GM18502 (cell line): Measurements from ENCODE around the gene ADGRG3.
"Not testable (repeated sequence)": the region's sequence is repeated elsewhere in the genome, so short reads cannot be mapped to it uniquely, and the experiment has no call there.

Source experiments
- ATAC-seq: cut with Tn5 transposase; IDR thresholded peaks from one replicate; pipeline ENCODE4 v1.9.1; 2021; ENCODE audit warnings: mild to moderate bottlenecking; ENCODE audit not compliant: unreplicated experiment, poor library complexity

The ADGRG3 gene

GRCh38 chr16:57709663-57710062 is 41.6 kb downstream of the ADGRG3 start:
- ATAC-seq: no peak

- no peak for ATAC-seq
Measured at GRCh38 chr16:57711346-57711745, 43.2 kb downstream of the ADGRG3 start.

GRCh38 chr16:57711993-57712392 is 43.9 kb downstream of the ADGRG3 start:
- ATAC-seq: no peak

- ATAC-seq: not testable (repeated sequence)
Measured at GRCh38 chr16:57712569-57712968, 44.5 kb downstream of the ADGRG3 start.

- no peak for ATAC-seq
Measured at GRCh38 chr16:57713596-57713995, 45.5 kb downstream of the ADGRG3 start.

- no peak for ATAC-seq
Measured at GRCh38 chr16:57714047-57714446, 45.9 kb downstream of the ADGRG3 start.

GRCh38 chr16:57720142-57720575 is 52.1 kb downstream of the ADGRG3 start:
- peak; percentile 50 for ATAC-seq

GRCh38 chr16:57721356-57722209 is 53.5 kb downstream of the ADGRG3 start:
- ATAC-seq: no peak

GRCh38 chr16:57722210-57722499 is 54.0 kb downstream of the ADGRG3 start:
- ATAC-seq: no peak

- no peak for ATAC-seq
Measured at GRCh38 chr16:57722651-57723050, 54.5 kb downstream of the ADGRG3 start.

- no peak for ATAC-seq
Measured at GRCh38 chr16:57723170-57723569, 55.1 kb downstream of the ADGRG3 start.

- no peak for ATAC-seq
Measured at GRCh38 chr16:57724531-57724930, 56.4 kb downstream of the ADGRG3 start.

- no peak for ATAC-seq
Measured at GRCh38 chr16:57725151-57725550, 57.0 kb downstream of the ADGRG3 start.

- no peak for ATAC-seq
Measured at GRCh38 chr16:57725554-57725953, 57.4 kb downstream of the ADGRG3 start.

- ATAC-seq: no peak
Measured at GRCh38 chr16:57725976-57726375, 57.9 kb downstream of the ADGRG3 start.

- no peak for ATAC-seq
Measured at GRCh38 chr16:57726433-57726947, 58.4 kb downstream of the ADGRG3 start.

GRCh38 chr16:57727610-57728009 is 59.5 kb downstream of the ADGRG3 start:
- ATAC-seq: no peak

- ATAC-seq: no peak
Measured at GRCh38 chr16:57728336-57729181, 60.5 kb downstream of the ADGRG3 start.

- no peak for ATAC-seq
Measured at GRCh38 chr16:57729182-57729484, 61.0 kb downstream of the ADGRG3 start.

- not testable (repeated sequence) for ATAC-seq
Measured at GRCh38 chr16:57729852-57730251, 61.7 kb downstream of the ADGRG3 start.
